GM03348 (cell line): ENCODE measurements around the gene ADAM12.
"Not testable (repeated sequence)": the region's sequence is repeated elsewhere in the genome, so short reads cannot be mapped to it uniquely, and the experiment has no call there.

Experiments used
- DNase-seq: peaks from one replicate; pipeline ENCODE4 v3.0.0; 2012; ENCODE audit warnings: low spot score

The ADAM12 gene

DNA sequence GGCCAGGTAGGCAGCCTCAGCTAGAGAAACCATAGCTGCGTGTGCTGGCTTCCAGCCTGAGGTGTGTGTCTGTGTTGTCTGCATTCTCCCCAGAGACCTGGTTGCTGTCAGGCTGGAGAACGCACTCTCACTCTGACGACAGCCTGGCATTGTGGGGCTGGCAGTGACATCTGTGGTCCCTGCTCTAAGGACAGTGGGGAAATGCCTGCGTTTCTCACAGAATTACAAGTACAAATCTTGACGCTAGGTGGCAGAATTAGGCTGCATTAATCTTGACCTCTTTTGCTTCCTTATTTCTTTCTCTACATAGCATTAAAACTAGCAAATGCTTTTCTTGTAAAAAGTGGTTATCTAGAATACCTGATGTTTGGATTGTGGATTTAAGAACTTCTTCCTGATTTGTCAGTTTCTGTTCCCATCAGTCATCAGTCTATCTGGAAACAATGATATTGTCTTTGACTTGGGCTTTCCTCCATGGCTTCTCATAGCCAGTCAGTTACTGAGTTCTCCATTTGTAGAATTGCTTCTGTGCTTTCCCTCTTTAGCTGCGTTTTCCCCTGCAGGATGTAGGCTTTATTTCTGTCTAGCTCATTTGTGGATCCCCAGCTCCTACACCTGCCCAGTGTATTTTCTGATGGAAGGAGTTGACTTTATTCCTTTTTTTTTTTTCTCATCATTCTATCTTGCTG lies 405.9 kb downstream of the ADAM12 start:
- DNase-seq: peak; percentile 77

DNA sequence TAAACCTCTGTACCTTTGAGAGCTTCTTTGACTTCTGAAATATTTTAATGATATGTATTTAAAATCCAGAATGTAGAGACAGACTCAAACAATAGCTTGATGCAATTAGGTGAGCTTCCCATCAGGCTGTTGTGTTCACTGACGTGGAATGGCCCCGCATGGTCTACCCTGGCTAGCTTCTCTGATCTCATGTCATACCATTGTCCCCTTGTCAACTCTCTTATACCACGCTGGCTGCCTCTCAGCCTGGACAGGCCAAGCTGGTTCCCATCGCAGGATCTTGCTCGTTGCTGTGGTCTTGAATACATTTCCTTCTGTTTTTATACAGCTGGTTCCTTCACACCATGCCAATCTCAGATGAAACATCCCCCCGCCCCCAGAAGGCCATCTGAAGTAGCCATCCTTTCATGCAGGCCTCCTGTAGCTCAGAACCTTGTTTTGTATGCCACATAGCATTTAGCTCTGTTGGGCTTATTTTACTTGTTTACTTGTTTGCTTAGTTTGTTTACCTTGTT lies 407.7 kb downstream of the ADAM12 start:
- DNase-seq: no peak

GRCh38 chr10:125979976-125980375 lies 408.3 kb downstream of the ADAM12 start:
- no peak for DNase-seq

DNA sequence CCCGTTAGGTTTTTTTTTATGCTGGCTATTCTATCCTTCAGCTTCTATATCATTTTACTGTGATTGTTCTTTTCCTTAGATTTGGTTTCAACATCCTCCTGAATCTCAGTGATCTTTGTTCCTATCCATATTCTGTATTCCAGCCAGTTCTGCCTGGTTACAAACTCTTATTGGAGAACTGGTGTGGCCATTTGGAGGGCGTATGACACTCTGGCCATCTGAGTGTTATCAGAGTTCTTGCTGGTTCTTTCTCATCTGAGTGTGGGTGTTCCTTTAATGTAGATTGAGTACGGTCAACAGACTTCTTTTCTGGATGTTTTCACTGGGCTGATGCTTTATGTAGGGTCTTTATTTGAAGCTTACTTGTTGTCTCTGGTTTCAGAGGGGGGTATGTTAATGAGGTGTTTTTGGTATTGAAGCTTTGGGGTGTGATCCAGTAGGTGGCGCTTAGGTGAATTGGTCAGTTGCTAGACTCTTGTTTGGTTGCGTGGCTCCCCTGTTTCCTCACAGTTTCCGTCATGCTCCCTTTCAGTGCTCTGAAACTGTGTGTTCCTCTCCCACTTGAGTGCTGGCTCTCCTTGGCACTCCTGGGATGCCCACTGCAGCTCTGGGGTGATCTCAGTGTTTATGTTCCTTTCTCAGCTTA lies 411.2 kb downstream of the ADAM12 start:
- no peak for DNase-seq

DNA sequence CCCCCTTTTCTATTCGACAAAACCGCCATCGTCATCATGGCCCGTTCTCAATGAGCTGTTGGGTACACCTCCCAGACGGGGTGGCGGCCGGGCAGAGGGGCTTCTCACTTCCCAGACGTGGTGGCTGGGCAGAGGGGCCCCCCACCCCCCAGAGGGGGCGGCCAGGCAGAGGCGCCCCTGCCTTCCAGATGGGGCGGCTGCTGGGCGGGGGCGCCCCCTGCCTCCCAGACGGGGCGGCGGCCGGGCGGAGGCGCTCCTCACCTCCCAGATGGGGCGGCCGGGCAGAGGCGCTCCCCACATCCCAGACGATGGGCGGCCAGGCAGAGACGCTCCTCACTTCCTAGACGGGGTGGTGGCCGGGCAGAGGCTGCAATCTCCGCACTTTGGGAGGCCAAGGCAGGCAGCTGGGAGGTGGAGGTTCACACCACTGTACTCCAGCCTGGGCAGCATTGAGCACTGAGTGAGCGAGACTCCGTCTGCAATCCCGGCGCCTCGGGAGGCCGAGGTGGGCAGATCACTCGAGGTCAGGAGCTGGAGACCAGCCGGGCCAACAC lies 418.1 kb downstream of the ADAM12 start:
- not testable (repeated sequence) for DNase-seq

DNA sequence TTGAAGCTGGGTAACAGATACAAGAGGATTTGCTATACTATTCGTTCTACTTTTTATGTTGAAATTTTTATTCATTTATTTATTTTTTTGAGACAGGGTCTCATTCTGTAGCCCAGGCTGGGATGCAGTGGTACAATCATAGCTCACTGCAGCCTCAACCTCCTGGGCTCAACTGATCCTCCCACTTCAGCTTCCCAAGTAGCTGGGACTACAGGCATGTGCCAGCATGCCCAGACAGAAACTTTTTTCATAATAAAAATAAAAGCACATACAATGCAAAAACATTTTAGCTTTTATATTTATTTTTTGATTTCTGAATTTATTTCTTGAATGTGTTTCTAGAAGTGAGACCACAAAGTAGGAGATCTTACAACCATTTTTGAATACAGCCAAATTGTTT lies 420.7 kb downstream of the ADAM12 start:
- DNase-seq: no peak

- no peak for DNase-seq
Measured at GRCh38 chr10:125964558-125964957, 423.7 kb downstream of the ADAM12 start.
